Left lobe of liver (tissue), 2 donors: Measurements from ENCODE around the gene CRISP1. TPM values are rescaled to one million over a fixed set of nuclear protein-coding genes. Genes with fewer than 3 reads are reported as not detected.
"Not testable (repeated sequence)": the region's sequence is repeated elsewhere in the genome, so short reads cannot be mapped to it uniquely, and the experiment has no call there.

Source experiments
- ATAC-seq: fragments of 200-7000 bp; cut with Tn5 transposase; one replicate; pipeline ENCODE4 v1.9.1; 2020; ENCODE audit warnings: mild to moderate bottlenecking, moderate library complexity
- DNase-seq: peaks from one replicate; pipeline ENCODE4 v3.0.0-alpha.2; 2020; ENCODE audit warnings: low spot score
- total RNA-seq: library from RNA; stranded (reverse); gene quantifications from one replicate; pipeline ENCODE4 v1.2.1, GENCODE V29; 2021
- donor health status: DM: no; HTN: no; CAD: no; lungs with moderate emphysema.
- donor health status: DM: no; HTN: yes; CAD: no.

CRISP1 gene
- total RNA-seq = not detected

DNA sequence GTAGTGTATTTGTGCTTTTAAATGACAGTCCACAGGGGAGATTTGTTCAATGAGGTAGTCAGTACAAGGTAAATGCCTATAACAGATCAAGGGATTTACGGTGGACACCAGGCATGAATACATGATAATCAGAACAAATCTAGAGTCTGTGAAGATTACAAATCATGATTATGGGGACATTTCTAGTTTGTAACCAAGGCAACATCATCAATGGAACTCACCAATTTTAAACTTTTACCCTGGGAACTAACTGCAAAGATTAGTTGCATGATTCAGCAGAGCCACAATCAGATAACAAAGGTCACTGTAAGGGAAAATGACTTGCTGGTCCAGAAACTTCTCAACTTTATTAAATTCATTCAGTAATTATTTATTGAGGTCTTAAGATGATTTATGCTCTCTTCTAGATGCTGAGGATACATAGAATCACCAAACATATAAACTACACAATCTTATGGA lies at the start of gene CRISP1:
Gene CRISP1 (minus strand): TSS at position 51 of the 459 bp plus-strand sequence. CDS start 9,135 bp downstream, outside the sequence.
- ATAC-seq (no peak), DNase-seq (no peak)

DNA sequence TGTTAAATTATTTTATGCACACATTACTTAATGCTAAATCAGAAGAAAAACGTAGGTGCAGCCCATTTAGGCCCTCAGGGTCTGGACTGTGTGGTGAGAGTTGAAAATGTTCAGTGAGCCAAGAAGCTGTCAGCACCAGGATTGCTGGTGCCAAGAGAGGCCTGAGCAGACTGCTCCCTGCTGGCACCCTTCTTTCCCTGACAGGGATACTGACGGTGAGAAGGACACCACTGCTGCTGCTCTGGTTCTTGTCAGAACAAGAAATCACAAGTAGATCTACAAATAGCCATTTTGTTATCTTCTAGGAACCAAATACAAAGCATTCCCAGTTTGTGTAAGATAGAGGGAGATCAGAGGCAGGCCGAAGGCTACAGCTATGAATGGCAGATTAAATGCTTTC lies 48.7 kb upstream of the CRISP1 start:
- ATAC-seq (peak; percentile 36), DNase-seq (no peak)

DNA sequence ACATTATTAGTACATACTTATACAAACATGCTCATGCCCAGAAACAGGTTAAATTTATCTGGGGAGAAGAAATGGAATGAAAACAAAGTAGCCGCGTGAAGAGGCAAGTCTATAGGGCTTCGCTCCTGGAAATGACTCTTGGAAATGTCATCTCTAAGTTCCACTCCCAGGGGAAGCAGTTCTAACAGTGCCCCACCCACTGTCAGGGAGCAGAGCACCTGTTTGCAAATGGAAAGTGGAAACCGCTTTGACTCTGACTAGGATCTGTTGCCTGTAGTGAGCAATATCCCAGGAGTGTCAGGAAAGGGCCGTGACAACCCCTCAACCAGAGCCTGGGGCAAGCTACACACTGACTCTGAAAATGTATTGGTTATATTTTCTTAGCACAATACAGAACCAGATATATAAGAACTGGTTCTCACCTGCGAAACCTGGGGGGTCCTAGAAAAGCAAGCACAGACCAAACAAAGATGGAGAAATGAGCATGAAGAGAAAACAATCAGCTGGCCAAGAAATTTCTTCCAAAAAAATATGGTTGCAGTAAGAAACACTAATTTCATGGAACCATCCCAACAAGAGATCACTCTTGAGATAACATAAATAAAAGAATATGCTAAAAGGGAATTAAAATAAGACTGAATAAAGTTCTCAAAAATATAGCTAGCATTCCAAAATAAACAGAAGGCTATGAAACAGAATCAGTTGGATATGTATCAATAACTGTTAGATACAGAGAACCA lies 47.5 kb upstream of the CRISP1 start:
- no peak for DNase-seq
- ATAC-seq = no peak

DNA sequence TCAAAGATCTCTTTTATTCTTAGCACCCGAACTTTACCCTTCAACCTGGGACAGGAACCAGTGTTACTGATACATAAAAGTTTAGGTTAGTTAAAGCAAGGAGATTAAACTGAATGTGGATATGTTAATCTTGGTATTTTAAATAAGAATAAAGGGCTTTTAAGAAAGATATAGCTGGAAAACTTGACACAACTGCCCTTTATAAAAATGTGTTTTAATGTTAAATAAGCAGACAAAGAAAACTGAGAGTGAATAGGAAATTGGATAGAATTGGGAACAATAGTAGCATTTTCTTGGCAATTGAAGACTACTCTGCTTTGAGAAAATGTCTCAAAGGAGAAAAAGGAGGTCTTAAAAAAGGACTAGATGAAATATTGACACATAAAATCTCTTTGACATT lies 45.9 kb upstream of the CRISP1 start:
- ATAC-seq (no peak), DNase-seq (no peak)

DNA sequence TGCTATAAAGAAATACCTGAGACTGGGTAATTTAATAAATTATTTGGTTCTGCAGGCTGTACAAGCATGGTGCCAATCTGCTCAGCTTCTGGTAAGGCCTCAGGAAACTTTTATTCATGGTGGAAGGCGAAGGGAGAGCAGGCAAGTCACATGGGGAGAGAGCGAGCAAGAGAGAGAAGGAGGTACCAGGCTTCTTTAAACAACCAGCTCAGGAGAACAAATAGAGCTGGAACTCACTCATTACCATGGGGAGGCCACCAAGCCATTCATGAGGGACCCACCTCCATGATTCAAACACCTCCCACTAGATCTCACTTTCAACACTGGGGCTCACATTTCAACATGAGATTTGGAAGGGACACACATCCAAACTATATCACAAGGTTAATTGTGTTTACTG lies 44.9 kb upstream of the CRISP1 start:
- ATAC-seq = no peak
- no peak for DNase-seq

GRCh38 chr6:49909563-49909962 lies 43.2 kb upstream of the CRISP1 start:
- DNase-seq (no peak), ATAC-seq (peak; percentile 33)

DNA sequence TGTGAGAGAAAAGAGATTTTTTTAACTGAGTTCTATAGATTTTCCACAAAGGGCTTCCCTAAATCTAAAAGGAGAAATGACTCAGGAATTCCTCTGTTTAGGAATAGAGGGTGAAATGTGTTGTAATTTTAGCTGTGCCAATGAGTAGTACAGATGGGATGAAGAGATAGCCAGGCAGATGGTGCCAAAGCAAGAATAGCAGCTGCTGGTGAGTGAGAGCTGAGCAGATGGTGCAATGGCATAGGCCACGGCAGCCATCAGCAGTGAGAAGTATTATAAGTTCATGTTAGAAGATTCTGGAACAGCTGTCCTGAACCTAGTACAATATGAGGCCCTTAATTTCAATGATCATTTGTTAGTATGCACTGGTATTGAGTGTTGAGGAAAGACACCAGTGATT lies 40.2 kb upstream of the CRISP1 start:
- DNase-seq = no peak
- no peak for ATAC-seq

GRCh38 chr6:49905296-49905695 lies 39.0 kb upstream of the CRISP1 start:
- no peak for ATAC-seq
- no peak for DNase-seq

- ATAC-seq (peak; percentile 51), DNase-seq (no peak)
Observed at GRCh38 chr6:49902856-49903255, 36.5 kb upstream of the CRISP1 start.

GRCh38 chr6:49898904-49899566 lies 32.7 kb upstream of the CRISP1 start:
- no peak for ATAC-seq
- DNase-seq = no peak

DNA sequence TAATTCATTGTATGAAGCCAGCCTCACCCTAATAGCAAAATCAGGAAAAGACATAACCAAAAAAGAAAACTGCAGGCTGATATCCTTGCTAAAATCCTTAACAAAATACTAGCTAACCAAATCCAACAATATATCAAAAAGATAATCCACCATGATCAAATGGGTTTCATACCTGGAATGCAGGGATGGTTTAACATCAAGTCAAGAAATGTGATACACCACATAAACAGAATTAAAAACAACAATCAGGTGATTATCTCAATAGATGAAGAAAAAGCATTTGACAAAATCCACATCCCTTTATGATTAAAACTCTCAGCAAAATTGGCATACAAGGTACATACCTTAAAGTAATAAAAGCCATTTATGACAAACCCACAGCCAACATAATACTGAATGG lies 29.2 kb upstream of the CRISP1 start:
- DNase-seq, ATAC-seq: not testable (repeated sequence)

GRCh38 chr6:49892280-49892679 lies 25.9 kb upstream of the CRISP1 start:
- DNase-seq (no peak), ATAC-seq (no peak)

- DNase-seq = no peak
- no peak for ATAC-seq
Observed at GRCh38 chr6:49890988-49891387, 24.7 kb upstream of the CRISP1 start.

DNA sequence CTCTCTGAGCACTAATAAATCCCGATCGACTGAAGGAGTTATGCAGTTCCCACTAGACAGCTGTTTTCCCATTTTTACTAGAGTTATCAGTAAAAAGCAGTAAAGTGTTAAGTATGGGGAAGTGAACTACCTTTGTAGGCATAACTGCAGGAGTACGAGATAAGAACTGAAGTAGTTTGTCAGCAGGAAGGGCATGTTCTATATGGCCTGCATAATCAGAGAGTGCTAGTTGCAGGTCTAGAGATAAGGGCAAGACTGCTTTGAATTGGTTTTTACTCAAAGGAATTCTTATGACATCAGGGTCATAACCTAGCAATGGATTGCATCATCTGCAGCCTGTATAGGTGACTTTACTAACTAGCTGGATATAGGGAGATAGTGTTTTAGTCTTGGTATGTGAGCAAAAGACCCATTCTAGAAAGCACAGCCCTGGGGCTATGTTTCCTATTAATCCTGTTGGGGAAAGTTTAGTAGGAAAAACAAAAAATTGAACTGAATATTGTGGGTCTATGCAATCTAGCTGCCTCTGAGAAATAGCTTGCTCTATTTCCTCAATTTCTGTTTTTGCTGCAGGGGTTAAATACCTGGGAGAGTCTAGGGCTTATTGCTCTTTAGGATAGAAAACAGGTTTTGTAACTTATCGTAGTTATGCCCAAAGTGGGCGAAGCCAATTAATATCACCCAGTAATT lies 22.6 kb upstream of the CRISP1 start:
- ATAC-seq (no peak), DNase-seq (no peak)

- DNase-seq = no peak
- ATAC-seq = no peak
Observed at GRCh38 chr6:49868951-49869529, 2.7 kb upstream of the CRISP1 start.

DNA sequence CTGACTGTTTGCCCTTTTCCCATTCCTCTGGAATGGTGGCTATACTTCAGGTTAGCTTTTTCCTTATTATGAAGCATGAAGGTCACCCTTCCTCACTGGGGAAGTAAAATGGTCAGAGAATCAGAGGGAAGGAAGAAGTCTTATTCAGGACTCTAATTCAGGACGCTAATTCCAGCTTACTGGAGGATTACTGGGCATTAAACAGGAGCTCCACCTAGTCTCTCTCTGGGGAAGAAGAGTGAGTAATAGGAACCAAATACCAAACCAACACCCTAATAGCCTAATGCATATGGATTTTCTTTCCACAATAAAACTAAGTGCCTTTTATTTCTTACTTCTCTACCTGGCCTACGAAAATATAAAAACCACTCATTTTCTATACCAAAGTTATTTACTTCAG lies 10.1 kb downstream of the CRISP1 start:
- DNase-seq (no peak), ATAC-seq (no peak)

DNA sequence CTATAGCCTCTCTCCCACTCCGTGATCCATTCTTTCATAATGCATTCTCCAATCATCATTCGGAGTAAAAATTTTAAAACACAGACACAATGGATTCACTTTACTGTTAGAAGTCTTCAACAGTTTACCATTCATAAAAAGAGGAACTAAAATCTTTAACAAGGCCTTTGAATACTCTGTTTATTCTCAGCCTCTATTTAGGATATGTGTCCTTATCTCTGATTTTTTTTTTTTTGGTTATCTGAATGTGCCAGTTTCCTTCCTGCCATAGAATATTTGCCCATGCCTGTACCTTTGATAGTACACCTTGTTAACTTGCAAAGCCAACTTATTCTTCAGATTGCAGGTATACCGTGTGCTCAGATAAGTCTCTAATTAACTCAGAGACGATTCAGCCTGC lies 11.1 kb downstream of the CRISP1 start:
- DNase-seq (no peak), ATAC-seq (no peak)

DNA sequence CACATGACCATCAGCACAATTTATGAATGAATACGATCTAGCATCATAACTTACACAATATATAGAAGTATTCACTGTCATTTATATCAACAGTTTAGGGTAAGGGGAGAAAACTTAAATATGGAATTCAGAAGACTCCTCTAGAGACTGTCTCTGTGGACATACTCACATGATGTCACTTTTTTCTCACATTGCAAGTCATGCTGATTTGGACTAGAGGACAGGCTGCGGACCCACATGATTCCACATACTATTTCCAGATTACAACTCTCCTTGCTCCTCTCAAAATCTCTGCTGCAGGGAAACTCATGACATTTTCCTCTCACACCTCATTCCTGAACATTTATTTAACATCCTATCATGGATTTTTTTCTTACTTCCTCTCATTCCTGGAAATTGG lies 13.4 kb downstream of the CRISP1 start:
- DNase-seq = no peak
- ATAC-seq = no peak

DNA sequence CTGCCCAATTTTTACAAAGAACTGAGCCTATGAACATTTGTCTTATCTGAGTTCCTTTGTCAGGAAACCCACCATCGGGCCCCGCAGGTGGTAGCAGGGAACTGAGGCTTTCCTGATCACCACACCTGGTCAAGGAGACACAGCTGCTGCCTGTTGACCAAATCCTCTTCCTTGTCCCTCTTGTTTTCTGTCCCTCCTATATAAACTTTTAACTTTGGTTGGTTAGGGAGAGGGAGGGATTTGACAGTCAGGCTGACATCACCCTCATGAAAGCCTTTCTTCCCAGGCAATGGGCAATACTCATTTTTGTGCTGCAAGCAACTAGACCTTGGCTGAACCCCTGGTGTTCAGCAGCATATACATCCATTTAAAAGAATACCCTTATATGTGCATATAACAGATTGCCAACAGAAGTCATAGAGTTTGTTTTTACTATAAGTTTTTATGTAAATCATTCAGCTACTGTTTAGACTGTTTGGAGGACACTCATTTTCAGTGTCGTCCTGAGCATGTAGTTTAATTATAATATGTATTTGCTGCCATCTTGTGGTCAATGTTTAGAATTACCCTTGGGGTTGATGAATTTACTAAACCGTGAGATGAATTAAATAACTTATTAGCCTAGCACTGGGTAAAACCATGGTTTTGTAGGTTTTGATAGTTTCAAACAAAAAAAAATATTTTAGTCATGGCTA lies 17.0 kb downstream of the CRISP1 start:
- ATAC-seq (peak; percentile 97), DNase-seq (no peak)

DNA sequence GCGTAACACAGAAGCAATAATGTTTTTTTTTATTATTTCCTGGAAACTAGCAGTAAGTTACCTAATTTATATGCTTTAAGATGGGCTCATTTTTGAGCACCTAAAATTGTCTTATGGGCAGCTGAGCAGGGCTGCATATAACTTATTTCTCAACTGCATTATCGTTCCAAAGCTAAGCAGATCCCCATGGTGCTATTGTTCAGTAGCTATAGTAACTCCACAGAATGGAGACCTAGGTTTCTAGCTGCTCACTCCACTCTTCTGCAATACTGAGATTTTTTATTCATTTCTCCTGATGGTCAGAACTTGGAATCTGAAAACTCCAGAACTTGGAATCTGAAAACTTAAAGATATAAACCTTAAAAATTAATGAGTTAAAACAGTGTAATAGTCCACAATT lies 18.7 kb downstream of the CRISP1 start:
- DNase-seq (no peak), ATAC-seq (no peak)

DNA sequence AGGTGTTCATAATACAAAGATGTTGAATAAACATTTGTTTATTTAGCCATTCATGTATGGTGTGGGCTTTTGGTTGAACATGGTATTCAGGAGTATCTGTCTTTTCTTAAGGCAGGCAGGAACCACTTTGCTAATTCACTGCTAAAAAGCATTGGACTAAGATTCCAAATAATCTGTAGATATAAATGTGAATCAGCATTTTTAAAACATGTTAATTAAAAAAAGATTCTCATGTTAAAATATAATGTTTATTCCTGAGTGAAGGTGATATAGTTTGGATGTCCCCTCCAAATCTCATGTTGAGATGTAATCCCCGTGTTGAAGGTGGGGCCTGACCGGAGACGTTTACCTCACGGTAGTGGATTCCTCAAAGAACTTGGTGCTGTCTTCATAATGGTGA lies 19.3 kb downstream of the CRISP1 start:
- ATAC-seq (no peak), DNase-seq (no peak)
